ENCODE data around the gene SKAP2. TPM values are rescaled to one million over a fixed set of nuclear protein-coding genes. Genes with fewer than 3 reads are reported as not detected.

Gene SKAP2
- total RNA-seq, 1 experiment from 2014 or later: 12.7 TPM

GRCh38 chr7:26638140-26638539 is 226.2 kb downstream of the SKAP2 start:
- no peak for DNase-seq (ENCODE audit: low read depth)

- DNase-seq (ENCODE audit: low read depth): no peak
Observed at GRCh38 chr7:26637610-26638009, 226.8 kb downstream of the SKAP2 start.

- DNase-seq (ENCODE audit: low read depth): no peak
Observed at GRCh38 chr7:26636808-26637207, 227.6 kb downstream of the SKAP2 start.

- DNase-seq (ENCODE audit: low read depth): peak; percentile 16
Observed at GRCh38 chr7:26633557-26633956, 230.8 kb downstream of the SKAP2 start.

GRCh38 chr7:26631601-26632000 is 232.8 kb downstream of the SKAP2 start:
- no peak for DNase-seq (ENCODE audit: low read depth)

- no peak for DNase-seq (ENCODE audit: low read depth)
Observed at GRCh38 chr7:26630941-26631580, 233.3 kb downstream of the SKAP2 start.

- no peak for DNase-seq (ENCODE audit: low read depth)
Observed at GRCh38 chr7:26630361-26630760, 234.0 kb downstream of the SKAP2 start.

GRCh38 chr7:26629696-26630095 is 234.7 kb downstream of the SKAP2 start:
- no peak for DNase-seq (ENCODE audit: low read depth)

GRCh38 chr7:26627891-26628341 is 236.5 kb downstream of the SKAP2 start:
- no peak for DNase-seq (ENCODE audit: low read depth)

- DNase-seq (ENCODE audit: low read depth): no peak
Observed at GRCh38 chr7:26627221-26627620, 237.2 kb downstream of the SKAP2 start.

GRCh38 chr7:26626687-26627086 is 237.7 kb downstream of the SKAP2 start:
- DNase-seq (ENCODE audit: low read depth): no peak

GRCh38 chr7:26626156-26626555 is 238.2 kb downstream of the SKAP2 start:
- DNase-seq (ENCODE audit: low read depth): no peak

- no peak for DNase-seq (ENCODE audit: low read depth)
Observed at GRCh38 chr7:26625286-26625685, 239.1 kb downstream of the SKAP2 start.

GRCh38 chr7:26624839-26625238 is 239.6 kb downstream of the SKAP2 start:
- DNase-seq (ENCODE audit: low read depth): no peak

GRCh38 chr7:26624431-26624830 is 240.0 kb downstream of the SKAP2 start:
- DNase-seq (ENCODE audit: low read depth): no peak

- peak; percentile 83 for DNase-seq (ENCODE audit: low read depth)
Observed at GRCh38 chr7:26620352-26620751, 244.0 kb downstream of the SKAP2 start.

- no peak for DNase-seq (ENCODE audit: low read depth)
Observed at GRCh38 chr7:26619348-26619984, 244.9 kb downstream of the SKAP2 start.

- no peak for DNase-seq (ENCODE audit: low read depth)
Observed at GRCh38 chr7:26618898-26619297, 245.5 kb downstream of the SKAP2 start.

- no peak for DNase-seq (ENCODE audit: low read depth)
Observed at GRCh38 chr7:26618449-26618848, 245.9 kb downstream of the SKAP2 start.
